Lung (tissue), 12 donors: ENCODE measurements around the gene PIGV. TPM values are rescaled to one million over a fixed set of nuclear protein-coding genes. Genes with fewer than 3 reads are reported as not detected.
A peak's percentile ranks its signal among the peaks of the same experiment; 100 is the strongest.

ENCODE experiments used
- ATAC-seq: fragments of 200-7000 bp; cut with Tn5 transposase; one replicate; pipeline ENCODE4 v1.9.1; 2020; ENCODE audit warnings: moderate number of reproducible peaks; ENCODE audit not compliant: insufficient read depth, low FRiP score
- DNase-seq, 3 donors: peaks; one replicate each; pipeline ENCODE4 v3.0.0-alpha.2; 2013 to 2017
- H3K27ac ChIP-seq, 2 donors: one replicate each; pipeline ENCODE4 v1.5.1; 2013; ENCODE audit warnings: mild to moderate bottlenecking in 2 of 2, moderate library complexity in 2 of 2, control low read depth in 1 of 2, inconsistent platforms in 1 of 2, low read depth in 1 of 2, low read length in 1 of 2
- H3K27me3 ChIP-seq, 3 donors: one replicate each; pipeline ENCODE4 v1.5.1; 2013; ENCODE audit warnings: low read length in 2 of 3; ENCODE audit not compliant: control insufficient read depth in 3 of 3, insufficient read depth in 3 of 3
- H3K36me3 ChIP-seq, 4 donors: one replicate each; pipeline ENCODE4 v1.5.1; 2013; ENCODE audit warnings: low read length in 4 of 4, mild to moderate bottlenecking in 1 of 4, moderate library complexity in 1 of 4; ENCODE audit not compliant: control insufficient read depth in 4 of 4, insufficient read depth in 4 of 4
- H3K4me1 ChIP-seq, 5 donors: one replicate each; pipeline ENCODE4 v1.5.1; 2013; ENCODE audit warnings: low read length in 5 of 5, mild to moderate bottlenecking in 2 of 5, moderate library complexity in 1 of 5; ENCODE audit not compliant: control insufficient read depth in 5 of 5, insufficient read depth in 5 of 5
- H3K4me3 ChIP-seq: one replicate; pipeline ENCODE4 v1.5.1; 2013; ENCODE audit warnings: mild to moderate bottlenecking, control low read depth, moderate library complexity
- H3K9ac ChIP-seq, 2 donors: one replicate each; pipeline ENCODE4 v1.5.1; 2013; ENCODE audit warnings: low read length in 2 of 2, control low read depth in 1 of 2; ENCODE audit not compliant: insufficient read depth in 1 of 2
- H3K9me3 ChIP-seq, 4 donors: one replicate each; pipeline ENCODE4 v1.5.1; 2013; ENCODE audit warnings: low read length in 3 of 4, mild to moderate bottlenecking in 1 of 4, moderate library complexity in 1 of 4; ENCODE audit not compliant: control insufficient read depth in 4 of 4, insufficient read depth in 3 of 4
- WGBS, 2 donors: extraction: QIAGEN DNeasy Blood & Tissue Kit; methylation state at CpG; one replicate each; pipeline ENCODE4 v1.1.7; 2013; 5-methylcytosine and 5-hydroxymethylcytosine counted together
- polyA plus RNA-seq, 2 donors: library from polyadenylated mRNA; stranded (reverse); fragments of 200-250 nt; gene quantifications; one replicate each; pipeline ENCODE4 v1.2.1, GENCODE V29; 2013
- total RNA-seq, 2 donors: library from RNA; depleted of rRNA in 1 of 2; stranded (reverse); fragments of >200 nt in 1 of 2; gene quantifications; one replicate each; pipeline ENCODE4 v1.2.1, GENCODE V29; 2014 to 2021
- TF ChIP-seq, protein P1 (sequence below): IDR thresholded peaks from 2 replicates; pipeline ENCODE4 v1.5.1; 2012; ENCODE audit warnings: mild to moderate bottlenecking; ENCODE audit errors: control extremely low read depth, extremely low read depth
- donor health status: control.
- donor health status: control.
- donor health status: Bipolar disorder and iron deficiency.
- donor health status: healthy.
- donor health status: DM: yes; HTN: yes; CAD: no.

Gene PIGV
- total and polyA plus RNA-seq, 4 donors: 6.8 to 14.3 (median 13.0) TPM

DNA sequence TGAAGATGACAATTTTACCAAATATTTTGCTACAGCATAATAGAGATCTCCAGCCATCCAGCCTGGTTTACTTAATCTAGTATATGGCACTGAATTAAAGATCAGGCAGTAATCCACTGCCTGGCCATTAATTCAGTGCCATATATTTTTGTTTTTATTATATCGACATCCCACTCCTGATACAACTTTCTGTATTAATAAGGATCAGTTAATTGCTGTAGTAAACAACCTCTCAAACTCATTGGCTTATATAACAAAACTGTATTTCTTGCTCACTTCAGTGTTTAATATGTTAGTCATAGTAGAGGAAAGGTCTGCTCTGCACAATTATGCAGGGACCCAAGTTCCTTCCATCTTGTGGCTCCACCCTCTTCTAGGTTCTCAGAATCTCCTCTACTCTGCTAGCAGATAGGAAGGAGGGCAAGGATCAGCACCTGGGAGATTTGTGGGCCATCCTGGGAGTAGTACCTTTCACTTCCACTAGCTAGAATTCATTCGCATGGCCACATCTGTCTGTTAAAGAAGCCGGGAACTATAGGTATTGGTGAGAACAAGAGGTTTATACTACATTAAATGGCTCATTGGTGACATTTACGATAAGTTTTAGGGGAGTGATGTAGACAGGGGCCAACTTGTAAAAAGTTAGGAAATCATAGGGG is 35.1 kb downstream of the PIGV start:
- WGBS, 2 donors: 93 to 97% methylated on average over 4 of the region's 4 CpGs
- H3K4me3 ChIP-seq: no peak overlapping the region
- no peak for DNase-seq
- no peaks in the 10 kb centered on the region for H3K9me3 ChIP-seq
- TF ChIP-seq, protein P1, sequence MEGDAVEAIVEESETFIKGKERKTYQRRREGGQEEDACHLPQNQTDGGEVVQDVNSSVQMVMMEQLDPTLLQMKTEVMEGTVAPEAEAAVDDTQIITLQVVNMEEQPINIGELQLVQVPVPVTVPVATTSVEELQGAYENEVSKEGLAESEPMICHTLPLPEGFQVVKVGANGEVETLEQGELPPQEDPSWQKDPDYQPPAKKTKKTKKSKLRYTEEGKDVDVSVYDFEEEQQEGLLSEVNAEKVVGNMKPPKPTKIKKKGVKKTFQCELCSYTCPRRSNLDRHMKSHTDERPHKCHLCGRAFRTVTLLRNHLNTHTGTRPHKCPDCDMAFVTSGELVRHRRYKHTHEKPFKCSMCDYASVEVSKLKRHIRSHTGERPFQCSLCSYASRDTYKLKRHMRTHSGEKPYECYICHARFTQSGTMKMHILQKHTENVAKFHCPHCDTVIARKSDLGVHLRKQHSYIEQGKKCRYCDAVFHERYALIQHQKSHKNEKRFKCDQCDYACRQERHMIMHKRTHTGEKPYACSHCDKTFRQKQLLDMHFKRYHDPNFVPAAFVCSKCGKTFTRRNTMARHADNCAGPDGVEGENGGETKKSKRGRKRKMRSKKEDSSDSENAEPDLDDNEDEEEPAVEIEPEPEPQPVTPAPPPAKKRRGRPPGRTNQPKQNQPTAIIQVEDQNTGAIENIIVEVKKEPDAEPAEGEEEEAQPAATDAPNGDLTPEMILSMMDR: no peak
- no peak overlapping the region for H3K27ac ChIP-seq
- no peaks in the 10 kb centered on the region for H3K36me3 ChIP-seq
- H3K9ac ChIP-seq: no peak overlapping the region
- no peaks in the 10 kb centered on the region for H3K27me3 ChIP-seq
- peaks cover 0 to 12% (median 3%) of the 10 kb centered on the region in 5 donors for H3K4me1 ChIP-seq
- ATAC-seq: no peak

DNA sequence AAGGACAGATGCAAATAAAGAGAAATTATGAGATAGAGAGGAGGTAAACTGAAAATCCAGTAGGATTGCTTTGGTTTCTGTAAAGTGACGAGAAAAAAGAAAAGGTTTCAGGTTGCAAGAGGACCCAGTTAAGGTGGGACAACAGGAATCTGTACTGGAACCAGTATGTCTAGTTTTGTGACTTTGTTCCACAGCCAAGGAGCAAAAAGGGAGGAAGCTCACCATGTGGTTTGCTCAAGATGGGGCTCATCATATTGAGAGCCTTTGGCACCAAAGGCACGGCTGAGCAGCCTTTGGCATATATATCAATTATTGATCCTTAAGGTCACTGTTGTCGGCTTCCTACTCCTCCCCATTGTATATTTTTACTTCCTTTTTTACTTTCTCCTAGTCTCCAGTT is 37.0 kb downstream of the PIGV start:
- 78 to 97% methylated on average over 3 of the region's 3 CpGs for WGBS, 2 donors
- ATAC-seq (no peak), DNase-seq (peak in 2 of 3 donors; percentile 60 to 80)
- Histone ChIP-seq H3K27ac (no peak overlapping the region), H3K27me3 (no peaks in the 10 kb centered on the region), H3K9me3 (no peaks in the 10 kb centered on the region), H3K36me3 (peaks cover 0 to 2% (median 0%) of the 10 kb centered on the region in 4 donors), H3K4me1 (peaks cover 0 to 20% (median 13%) of the 10 kb centered on the region in 5 donors), H3K4me3 (no peak overlapping the region), H3K9ac (no peak overlapping the region)
- TF ChIP-seq, protein P1: no peak

DNA sequence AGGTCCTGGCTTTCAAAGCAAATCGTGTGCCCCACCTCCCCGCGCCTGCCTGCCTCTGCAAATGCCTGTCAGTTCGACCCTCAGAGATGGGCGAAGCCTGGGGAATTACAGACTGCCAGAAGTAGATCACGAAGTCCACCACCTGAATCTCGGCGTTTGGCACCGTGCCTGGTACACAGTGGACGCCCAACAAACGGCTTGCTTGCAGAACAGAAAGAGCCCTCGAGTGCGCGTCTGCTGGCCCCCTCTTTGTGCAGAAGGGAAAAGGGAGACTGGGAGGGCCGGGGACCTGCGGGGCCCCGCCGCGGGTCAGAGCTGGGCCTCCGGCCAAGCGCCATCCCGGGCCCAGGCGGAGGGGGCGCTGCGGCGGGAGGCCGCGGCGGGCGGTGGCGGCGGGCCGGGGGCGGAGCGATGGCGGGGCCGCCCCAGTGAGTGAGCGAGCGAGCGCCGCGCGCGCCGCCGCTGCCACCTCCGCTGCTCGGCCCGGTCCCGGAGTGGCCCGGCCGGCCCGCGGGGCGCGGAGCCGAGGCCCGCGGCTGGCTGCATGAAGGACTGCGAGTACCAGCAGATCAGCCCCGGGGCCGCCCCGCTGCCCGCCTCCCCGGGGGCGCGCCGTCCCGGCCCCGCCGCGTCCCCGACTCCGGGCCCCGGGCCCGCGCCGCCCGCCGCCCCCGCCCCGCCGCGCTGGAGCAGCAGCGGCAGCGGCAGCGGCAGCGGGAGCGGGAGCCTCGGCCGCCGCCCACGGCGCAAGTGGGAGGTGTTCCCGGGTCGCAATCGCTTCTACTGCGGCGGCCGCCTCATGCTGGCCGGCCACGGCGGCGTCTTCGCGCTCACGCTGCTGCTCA is 38.7 kb downstream of the PIGV start, which contains the start of gene ZDHHC18:
ZDHHC18 (plus strand) TSS at position 428 of the 845 bp plus-strand sequence; CDS start at position 545, 117 bp downstream.
- H3K9ac ChIP-seq: peak within 1 kb of the TSS; percentile 61 to 92
- H3K27me3 ChIP-seq: no peaks in the 10 kb centered on the region
- H3K36me3 ChIP-seq: peaks cover 0 to 2% (median 2%) of the 10 kb centered on the region in 4 donors
- H3K9me3 ChIP-seq: no peaks in the 10 kb centered on the region
- TF ChIP-seq, protein P1: peak; percentile 18
- ATAC-seq (peak; percentile 94), DNase-seq (peak; percentile 67 to 82 (median 78))
- H3K4me3 ChIP-seq: peak within 1 kb of the TSS; percentile 75
- H3K27ac ChIP-seq: peak within 1 kb of the TSS; percentile 49 to 89
- 0 to 1% methylated on average over 54 to 107 of the region's 107 CpGs for WGBS, 2 donors
- H3K4me1 ChIP-seq: peaks cover 0 to 20% (median 13%) of the 10 kb centered on the region in 5 donors
